Bronchial epithelial cell (primary cell): ENCODE data around the gene TSC22D3. TPM values are rescaled to one million over a fixed set of nuclear protein-coding genes. Genes with fewer than 3 reads are reported as not detected.

Experiments used
- DNase-seq: peaks from one replicate; pipeline ENCODE4 v3.0.0-alpha.2; 2010; ENCODE audit warnings: low read depth
- FAIRE-seq: peaks from 2 replicates; lab custom pipeline; 2011; peaks lifted over from hg19 to GRCh38; lab: Jason Lieb, UNC
- H3K27me3 ChIP-seq: 2 replicates; pipeline ENCODE4 v1.5.1; 2011; ENCODE audit warnings: low read length; ENCODE audit not compliant: control insufficient read depth, insufficient read depth
- H3K36me3 ChIP-seq: 2 replicates; pipeline ENCODE4 v1.5.1; 2011; ENCODE audit warnings: low read length; ENCODE audit not compliant: control insufficient read depth, insufficient read depth
- H3K4me3 ChIP-seq: 2 replicates; pipeline ENCODE4 v1.5.1; 2011; ENCODE audit warnings: mild to moderate bottlenecking, low read depth, low read length, control low read depth
- CTCF ChIP-seq: IDR thresholded peaks from 2 replicates; pipeline ENCODE4 v1.5.1; 2011; ENCODE audit warnings: mild to moderate bottlenecking, moderate library complexity, low read length, control low read depth, inconsistent platforms; ENCODE audit not compliant: insufficient read depth, severe bottlenecking
- total RNA-seq: library from RNA; depleted of rRNA; stranded (reverse); fragments of >200 nt; gene quantifications from 2 replicates; pipeline ENCODE4 v1.2.1, GENCODE V29; 2014

The TSC22D3 gene
- total RNA-seq, 1 donor from 2014 or later, result 83.5 TPM

DNA sequence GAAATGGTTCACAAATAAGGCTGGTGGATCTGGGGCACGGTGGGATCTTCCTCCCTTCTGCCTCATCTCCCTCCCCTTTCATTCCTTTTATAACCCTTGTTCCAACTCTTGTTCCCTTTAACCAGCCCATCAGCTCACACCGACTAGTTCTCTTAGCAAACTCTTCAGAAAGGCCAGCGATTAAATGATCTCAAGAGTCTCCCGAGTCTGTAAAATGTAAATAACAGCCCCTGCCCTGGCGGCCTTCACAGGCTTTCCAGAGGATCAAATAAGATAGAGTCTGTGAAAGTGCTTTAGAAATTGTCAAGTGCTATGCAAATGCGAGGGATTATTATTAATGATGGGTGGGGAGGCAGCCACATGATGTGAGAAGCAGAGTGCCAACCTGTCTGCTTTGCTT lies 27.1 kb downstream of the TSC22D3 start:
- no peak for TF ChIP-seq CTCF
- Histone ChIP-seq H3K4me3 (no peak overlapping the region), H3K27me3 (no peaks in the 10 kb centered on the region), H3K36me3 (no peaks in the 10 kb centered on the region)
- no peak for DNase-seq
- FAIRE-seq, result no peak

GRCh38 chrX:107747596-107748161 lies 27.9 kb downstream of the TSC22D3 start:
- FAIRE-seq, result peak; percentile 80
- DNase-seq, result peak; percentile 86
- no peak for TF ChIP-seq CTCF
- H3K27me3 ChIP-seq, result no peaks in the 10 kb centered on the region
- no peaks in the 10 kb centered on the region for H3K36me3 ChIP-seq
- no peak overlapping the region for H3K4me3 ChIP-seq

- TF ChIP-seq CTCF, result no peak
- Histone ChIP-seq H3K4me3 (no peak overlapping the region), H3K36me3 (no peaks in the 10 kb centered on the region), H3K27me3 (no peaks in the 10 kb centered on the region)
- FAIRE-seq (no peak), DNase-seq (no peak)
Measured at GRCh38 chrX:107744868-107745267, 30.7 kb downstream of the TSC22D3 start.

DNA sequence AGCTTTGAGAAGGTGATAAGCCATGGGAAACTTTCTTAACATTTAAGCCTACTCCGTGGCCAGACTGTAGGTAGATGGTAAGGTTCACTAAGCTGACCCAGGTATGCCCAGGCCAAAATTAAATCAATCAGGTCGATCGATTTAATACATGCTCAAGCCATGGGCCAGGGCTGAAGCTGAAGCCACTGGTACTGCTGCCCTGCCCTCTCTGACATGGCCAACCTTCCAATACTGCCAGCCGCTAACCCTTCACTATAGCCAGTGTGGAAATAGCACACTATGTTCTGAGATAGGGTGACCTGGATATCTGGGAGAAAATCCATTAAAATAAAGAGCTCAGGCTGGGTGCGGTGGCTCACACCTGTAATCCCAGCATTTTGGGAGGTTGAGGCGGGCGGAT lies 31.6 kb downstream of the TSC22D3 start:
- FAIRE-seq (no peak), DNase-seq (no peak)
- Histone ChIP-seq H3K36me3 (no peaks in the 10 kb centered on the region), H3K27me3 (no peaks in the 10 kb centered on the region), H3K4me3 (no peak overlapping the region)
- TF ChIP-seq CTCF, result no peak

GRCh38 chrX:107742700-107743191 lies 32.8 kb downstream of the TSC22D3 start:
- Histone ChIP-seq H3K4me3 (no peak overlapping the region), H3K36me3 (no peaks in the 10 kb centered on the region), H3K27me3 (no peaks in the 10 kb centered on the region)
- TF ChIP-seq CTCF, result no peak
- FAIRE-seq (no peak), DNase-seq (no peak)

DNA sequence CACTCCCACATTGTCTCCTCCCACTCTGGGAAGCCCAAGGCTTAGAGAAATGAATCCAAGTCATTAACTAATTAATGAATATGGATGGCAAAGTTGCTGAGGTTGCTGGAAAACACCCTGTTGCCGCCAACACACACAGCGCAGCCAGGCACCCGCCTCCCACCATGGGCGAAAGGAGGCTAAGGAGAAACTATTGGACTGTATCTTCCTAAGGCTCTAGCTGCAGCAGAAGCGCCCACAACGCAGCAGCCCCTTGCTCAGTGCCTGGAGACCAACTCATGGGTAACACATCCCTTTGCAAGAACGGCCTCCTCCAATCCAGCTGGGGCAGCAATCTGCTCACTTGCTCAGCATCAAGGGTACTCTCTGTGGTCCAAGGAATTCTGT lies 34.2 kb downstream of the TSC22D3 start:
- Histone ChIP-seq H3K27me3 (no peaks in the 10 kb centered on the region), H3K36me3 (no peaks in the 10 kb centered on the region), H3K4me3 (no peak overlapping the region)
- DNase-seq, result no peak
- FAIRE-seq, result no peak
- no peak for TF ChIP-seq CTCF
